CD4-positive, alpha-beta T cell treated with Interleukin-6 for 4 hours (primary cell): Measurements from ENCODE around the gene STAT2.
A peak's percentile ranks its signal among the peaks of the same experiment; 100 is the strongest.
"Not testable (repeated sequence)": the region's sequence is repeated elsewhere in the genome, so short reads cannot be mapped to it uniquely, and the experiment has no call there.

ENCODE experiments used
- DNase-seq: peaks from one replicate; pipeline ENCODE4 v3.0.0-alpha.2; 2020; ENCODE audit warnings: mixed read lengths

Gene STAT2

GRCh38 chr12:56324206-56324605 is 35.7 kb downstream of the STAT2 start:
- no peak for DNase-seq

GRCh38 chr12:56321610-56322009 is 38.3 kb downstream of the STAT2 start:
- not testable (repeated sequence) for DNase-seq

GRCh38 chr12:56321027-56321426 is 38.9 kb downstream of the STAT2 start:
- DNase-seq: no peak

- DNase-seq: no peak
Observed at GRCh38 chr12:56317675-56318074, 42.2 kb downstream of the STAT2 start.

- peak; percentile 93 for DNase-seq
Observed at GRCh38 chr12:56315622-56316473, 44.1 kb downstream of the STAT2 start, which contains the start of gene CNPY2. Gene CNPY2, minus strand, starts transcription at chr12:56315988. Its CDS starts 771 bp downstream, at chr12:56315217.

GRCh38 chr12:56315249-56315621 is 44.7 kb downstream of the STAT2 start:
- DNase-seq: no peak

GRCh38 chr12:56311003-56311402 is 48.9 kb downstream of the STAT2 start:
- DNase-seq: no peak

GRCh38 chr12:56308714-56309113 is 51.2 kb downstream of the STAT2 start:
- no peak for DNase-seq

GRCh38 chr12:56307221-56307965 is 52.5 kb downstream of the STAT2 start:
- no peak for DNase-seq

GRCh38 chr12:56304872-56305590 is 54.9 kb downstream of the STAT2 start:
- no peak for DNase-seq

- DNase-seq: no peak
Observed at GRCh38 chr12:56304276-56304675, 55.6 kb downstream of the STAT2 start.

- DNase-seq: no peak
Observed at GRCh38 chr12:56300644-56301464, 59.1 kb downstream of the STAT2 start.

- DNase-seq: peak; percentile 99
Observed at GRCh38 chr12:56299853-56300643, 59.9 kb downstream of the STAT2 start, which contains the start of gene CS. Gene CS, minus strand, starts transcription at chr12:56300330. Its CDS starts 129 bp downstream, at chr12:56300201.

GRCh38 chr12:56299308-56299852 is 60.5 kb downstream of the STAT2 start:
- peak; percentile 30 for DNase-seq

GRCh38 chr12:56298828-56299227 is 61.1 kb downstream of the STAT2 start:
- no peak for DNase-seq

GRCh38 chr12:56297400-56297799 is 62.5 kb downstream of the STAT2 start:
- DNase-seq: no peak

GRCh38 chr12:56296295-56296694 is 63.6 kb downstream of the STAT2 start:
- DNase-seq: no peak

GRCh38 chr12:56293795-56294194 is 66.1 kb downstream of the STAT2 start:
- no peak for DNase-seq
